Measurements from ENCODE around the gene ZDHHC18. TPM values are rescaled to one million over a fixed set of nuclear protein-coding genes. Genes with fewer than 3 reads are reported as not detected.

ZDHHC18 gene
- total RNA-seq (2021) = 27.9 and 31.5 TPM in 2 replicates
- Bru-seq, nascent RNA = percentile 62 among the genes with signal in this experiment
- percentile 73 among the genes with signal in this experiment for BruChase-seq, experiment 1, labeled RNA remaining after a 2-hour chase
- BruChase-seq, experiment 2, labeled RNA remaining after a 6-hour chase = percentile 73 among the genes with signal in this experiment
- long read RNA-seq, full-length matches to known transcripts = 6 of 32 reads
- long read RNA-seq, partial matches to known transcripts = 0 of 32 reads
- long read RNA-seq, other reads (novel, unspliced or antisense) = 26 of 32 reads

DNA sequence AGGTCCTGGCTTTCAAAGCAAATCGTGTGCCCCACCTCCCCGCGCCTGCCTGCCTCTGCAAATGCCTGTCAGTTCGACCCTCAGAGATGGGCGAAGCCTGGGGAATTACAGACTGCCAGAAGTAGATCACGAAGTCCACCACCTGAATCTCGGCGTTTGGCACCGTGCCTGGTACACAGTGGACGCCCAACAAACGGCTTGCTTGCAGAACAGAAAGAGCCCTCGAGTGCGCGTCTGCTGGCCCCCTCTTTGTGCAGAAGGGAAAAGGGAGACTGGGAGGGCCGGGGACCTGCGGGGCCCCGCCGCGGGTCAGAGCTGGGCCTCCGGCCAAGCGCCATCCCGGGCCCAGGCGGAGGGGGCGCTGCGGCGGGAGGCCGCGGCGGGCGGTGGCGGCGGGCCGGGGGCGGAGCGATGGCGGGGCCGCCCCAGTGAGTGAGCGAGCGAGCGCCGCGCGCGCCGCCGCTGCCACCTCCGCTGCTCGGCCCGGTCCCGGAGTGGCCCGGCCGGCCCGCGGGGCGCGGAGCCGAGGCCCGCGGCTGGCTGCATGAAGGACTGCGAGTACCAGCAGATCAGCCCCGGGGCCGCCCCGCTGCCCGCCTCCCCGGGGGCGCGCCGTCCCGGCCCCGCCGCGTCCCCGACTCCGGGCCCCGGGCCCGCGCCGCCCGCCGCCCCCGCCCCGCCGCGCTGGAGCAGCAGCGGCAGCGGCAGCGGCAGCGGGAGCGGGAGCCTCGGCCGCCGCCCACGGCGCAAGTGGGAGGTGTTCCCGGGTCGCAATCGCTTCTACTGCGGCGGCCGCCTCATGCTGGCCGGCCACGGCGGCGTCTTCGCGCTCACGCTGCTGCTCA is at the start of gene ZDHHC18:
Gene ZDHHC18 (plus strand): TSS at position 428 of the 845 bp plus-strand sequence. CDS start 117 bp downstream, at position 545.
- intact Hi-C loops (cut with micrococcal nuclease; ENCODE audit: unreplicated experiment) = no loop called here
- peak within 1 kb of the TSS; percentile 75 for H3K4me3 ChIP-seq (ENCODE audit: low read depth, low read length, poor library complexity, severe bottlenecking)
- TF ChIP-seq, protein P1, sequence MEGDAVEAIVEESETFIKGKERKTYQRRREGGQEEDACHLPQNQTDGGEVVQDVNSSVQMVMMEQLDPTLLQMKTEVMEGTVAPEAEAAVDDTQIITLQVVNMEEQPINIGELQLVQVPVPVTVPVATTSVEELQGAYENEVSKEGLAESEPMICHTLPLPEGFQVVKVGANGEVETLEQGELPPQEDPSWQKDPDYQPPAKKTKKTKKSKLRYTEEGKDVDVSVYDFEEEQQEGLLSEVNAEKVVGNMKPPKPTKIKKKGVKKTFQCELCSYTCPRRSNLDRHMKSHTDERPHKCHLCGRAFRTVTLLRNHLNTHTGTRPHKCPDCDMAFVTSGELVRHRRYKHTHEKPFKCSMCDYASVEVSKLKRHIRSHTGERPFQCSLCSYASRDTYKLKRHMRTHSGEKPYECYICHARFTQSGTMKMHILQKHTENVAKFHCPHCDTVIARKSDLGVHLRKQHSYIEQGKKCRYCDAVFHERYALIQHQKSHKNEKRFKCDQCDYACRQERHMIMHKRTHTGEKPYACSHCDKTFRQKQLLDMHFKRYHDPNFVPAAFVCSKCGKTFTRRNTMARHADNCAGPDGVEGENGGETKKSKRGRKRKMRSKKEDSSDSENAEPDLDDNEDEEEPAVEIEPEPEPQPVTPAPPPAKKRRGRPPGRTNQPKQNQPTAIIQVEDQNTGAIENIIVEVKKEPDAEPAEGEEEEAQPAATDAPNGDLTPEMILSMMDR (conservative IDR thresholded peaks at IDR 0.05; ENCODE audit: low read depth, low read length) = peak; percentile 49
- no peak for TF ChIP-seq EZH2 (IDR thresholded peaks at IDR 0.05; ENCODE audit: borderline replicate concordance, low read depth, low read length, poor library complexity, severe bottlenecking)
- peak; percentile 72 for DNase-seq (ENCODE audit: low spot score)
- POLR2A ChIA-PET (ENCODE audit: low non-redundant PET) = no interaction called here
- CTCF ChIA-PET = interaction anchor here (0.6 kb wide), 3 partner anchors 39 to 210 kb away, joined by 3 to 4 read pairs (median 4); no protein-coding TSS in a partner anchor
- H3K36me3 ChIP-seq (ENCODE audit: insufficient read depth, low read length, poor library complexity, severe bottlenecking) = no peaks in the 10 kb centered on the region
- H3K27me3 ChIP-seq (replicated peaks; ENCODE audit: insufficient read depth, low read depth, low read length, poor library complexity) = no peaks in the 10 kb centered on the region
- peak within 1 kb of the TSS; percentile 63 for H3K27ac ChIP-seq (ENCODE audit: low read depth, low read length, poor library complexity, severe bottlenecking)
- no TSS peak for BruUV-seq (replicated peaks)
- peaks cover 5% of the 10 kb centered on the region for H3K4me1 ChIP-seq (ENCODE audit: insufficient read depth, low read length, poor library complexity, severe bottlenecking)
- no peaks in the 10 kb centered on the region for H3K9me3 ChIP-seq (ENCODE audit: low read depth, low read length, poor library complexity, severe bottlenecking)

- CTCF ChIA-PET = no interaction called here
- POLR2A ChIA-PET (ENCODE audit: low non-redundant PET) = no interaction called here
- TF ChIP-seq, protein P1 (conservative IDR thresholded peaks at IDR 0.05; ENCODE audit: low read depth, low read length) = no peak
- TF ChIP-seq EZH2 (IDR thresholded peaks at IDR 0.05; ENCODE audit: borderline replicate concordance, low read depth, low read length, poor library complexity, severe bottlenecking) = no peak
- DNase-seq (ENCODE audit: low spot score) = no peak
- H3K4me3 ChIP-seq (ENCODE audit: low read depth, low read length, poor library complexity, severe bottlenecking) = no peak overlapping the region
- H3K27me3 ChIP-seq (replicated peaks; ENCODE audit: insufficient read depth, low read depth, low read length, poor library complexity) = no peaks in the 10 kb centered on the region
- intact Hi-C loops (cut with micrococcal nuclease; ENCODE audit: unreplicated experiment) = no loop called here
- H3K9me3 ChIP-seq (ENCODE audit: low read depth, low read length, poor library complexity, severe bottlenecking) = no peaks in the 10 kb centered on the region
- H3K36me3 ChIP-seq (ENCODE audit: insufficient read depth, low read length, poor library complexity, severe bottlenecking) = peaks cover 89% of the 10 kb centered on the region
- BruUV-seq (replicated peaks) = no TSS peak
- H3K4me1 ChIP-seq (ENCODE audit: insufficient read depth, low read length, poor library complexity, severe bottlenecking) = peaks cover 5% of the 10 kb centered on the region
- H3K27ac ChIP-seq (ENCODE audit: low read depth, low read length, poor library complexity, severe bottlenecking) = no peak overlapping the region
Measured at GRCh38 chr1:26779098-26779668, 47.3 kb upstream of the ZDHHC18 start.

- no peaks in the 10 kb centered on the region for H3K9me3 ChIP-seq (ENCODE audit: low read depth, low read length, poor library complexity, severe bottlenecking)
- CTCF ChIA-PET = no interaction called here
- H3K27ac ChIP-seq (ENCODE audit: low read depth, low read length, poor library complexity, severe bottlenecking) = no peak overlapping the region
- peaks cover 5% of the 10 kb centered on the region for H3K4me1 ChIP-seq (ENCODE audit: insufficient read depth, low read length, poor library complexity, severe bottlenecking)
- BruUV-seq (replicated peaks) = no TSS peak
- peaks cover 76% of the 10 kb centered on the region for H3K36me3 ChIP-seq (ENCODE audit: insufficient read depth, low read length, poor library complexity, severe bottlenecking)
- H3K4me3 ChIP-seq (ENCODE audit: low read depth, low read length, poor library complexity, severe bottlenecking) = no peak overlapping the region
- TF ChIP-seq, protein P1 (conservative IDR thresholded peaks at IDR 0.05; ENCODE audit: low read depth, low read length) = no peak
- TF ChIP-seq EZH2 (IDR thresholded peaks at IDR 0.05; ENCODE audit: borderline replicate concordance, low read depth, low read length, poor library complexity, severe bottlenecking) = no peak
- POLR2A ChIA-PET (ENCODE audit: low non-redundant PET) = no interaction called here
- no peaks in the 10 kb centered on the region for H3K27me3 ChIP-seq (replicated peaks; ENCODE audit: insufficient read depth, low read depth, low read length, poor library complexity)
- intact Hi-C loops (cut with micrococcal nuclease; ENCODE audit: unreplicated experiment) = no loop called here
- DNase-seq (ENCODE audit: low spot score) = no peak
Measured at GRCh38 chr1:26780344-26780957, 46.0 kb upstream of the ZDHHC18 start.
